Activated T-helper 1 cell treated with Interleukin-2 at 50 U/mL for 16 hours (primary cell): ENCODE data around the gene C3orf52.
"Not testable (repeated sequence)": the region's sequence is repeated elsewhere in the genome, so short reads cannot be mapped to it uniquely, and the experiment has no call there.

Experiments used
- DNase-seq: peaks from one replicate; pipeline ENCODE4 v3.0.0-alpha.2; 2020; ENCODE audit warnings: low read depth

Gene C3orf52, protein sequence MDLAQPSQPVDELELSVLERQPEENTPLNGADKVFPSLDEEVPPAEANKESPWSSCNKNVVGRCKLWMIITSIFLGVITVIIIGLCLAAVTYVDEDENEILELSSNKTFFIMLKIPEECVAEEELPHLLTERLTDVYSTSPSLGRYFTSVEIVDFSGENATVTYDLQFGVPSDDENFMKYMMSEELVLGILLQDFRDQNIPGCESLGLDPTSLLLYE

DNA sequence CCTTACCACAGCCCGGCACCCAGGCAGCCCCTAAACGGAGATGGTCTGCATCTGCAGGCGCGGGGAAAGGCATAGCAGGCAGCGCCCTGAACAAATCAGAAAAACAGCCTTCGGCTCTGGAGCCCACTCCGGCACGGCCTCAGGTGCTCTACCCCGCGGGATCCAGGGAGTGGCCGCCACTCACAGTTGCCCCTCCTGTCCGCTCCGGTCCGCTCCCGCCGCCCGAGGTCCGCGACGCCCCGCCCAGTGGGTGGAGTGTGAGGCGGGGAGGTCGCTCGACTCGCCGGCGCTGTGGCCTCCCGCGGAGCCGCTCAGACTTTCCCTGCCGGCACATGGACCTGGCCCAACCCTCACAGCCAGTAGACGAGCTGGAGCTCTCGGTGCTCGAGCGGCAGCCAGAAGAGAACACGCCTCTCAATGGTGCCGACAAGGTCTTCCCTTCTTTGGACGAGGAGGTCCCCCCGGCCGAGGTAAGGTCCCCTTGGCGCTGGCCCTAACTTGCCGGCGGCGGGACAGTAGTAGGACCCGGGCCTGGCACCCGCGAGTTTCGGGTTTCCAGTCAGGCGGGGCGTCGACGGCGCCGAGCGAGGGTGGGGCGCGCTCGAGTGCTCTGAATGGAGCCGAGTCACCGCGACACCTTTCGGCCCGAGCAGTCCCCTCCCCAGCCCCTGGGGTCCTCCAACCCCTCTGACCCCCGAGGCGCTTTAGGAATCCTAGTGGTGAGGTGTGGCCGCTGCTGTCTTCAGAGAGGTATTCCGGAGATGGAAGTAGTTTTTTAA is at the start of gene C3orf52:
TSS of gene C3orf52 (plus strand) at position 314 of the 779 bp plus-strand sequence. CDS start at position 333, 19 bp downstream.
- DNase-seq: peak; percentile 35

DNA sequence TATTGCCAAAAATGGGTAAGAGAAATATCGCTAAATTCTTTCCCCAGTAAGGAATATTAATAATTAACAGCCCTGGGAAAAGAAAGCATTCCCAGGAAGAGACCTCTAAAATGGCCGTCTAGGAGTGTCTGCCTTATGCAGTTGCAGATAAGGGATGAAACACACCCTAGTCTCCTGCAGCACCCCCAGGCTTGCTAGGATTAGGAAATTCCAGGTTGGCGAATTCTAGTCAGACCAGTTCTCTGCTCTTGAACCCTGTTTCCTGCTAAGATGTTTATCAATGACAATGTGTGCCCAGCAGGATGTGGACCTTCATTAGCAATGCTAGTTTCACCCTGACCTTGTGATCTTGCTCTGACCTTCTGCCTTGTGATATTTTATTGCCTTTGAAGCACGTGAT is 49.0 kb upstream of the C3orf52 start:
- not testable (repeated sequence) for DNase-seq

DNA sequence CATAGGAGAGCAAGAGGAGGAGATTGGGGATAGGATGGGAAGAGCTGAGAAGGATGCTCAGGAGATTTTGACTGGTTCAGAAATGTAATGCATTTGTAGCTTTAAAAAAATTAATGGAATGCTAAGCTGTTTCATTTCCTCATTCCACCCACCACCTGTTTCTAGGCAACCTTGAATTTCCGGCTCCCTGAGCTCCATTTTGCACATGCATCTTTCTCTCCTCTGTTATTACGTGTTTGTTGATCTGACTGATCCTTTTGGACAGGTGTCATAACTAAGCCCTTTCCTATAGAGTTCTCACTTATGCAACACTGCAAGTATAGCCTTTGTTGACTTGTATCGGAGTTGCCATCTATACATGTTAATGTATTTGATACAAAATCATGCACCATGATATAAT is 47.3 kb upstream of the C3orf52 start:
- no peak for DNase-seq

DNA sequence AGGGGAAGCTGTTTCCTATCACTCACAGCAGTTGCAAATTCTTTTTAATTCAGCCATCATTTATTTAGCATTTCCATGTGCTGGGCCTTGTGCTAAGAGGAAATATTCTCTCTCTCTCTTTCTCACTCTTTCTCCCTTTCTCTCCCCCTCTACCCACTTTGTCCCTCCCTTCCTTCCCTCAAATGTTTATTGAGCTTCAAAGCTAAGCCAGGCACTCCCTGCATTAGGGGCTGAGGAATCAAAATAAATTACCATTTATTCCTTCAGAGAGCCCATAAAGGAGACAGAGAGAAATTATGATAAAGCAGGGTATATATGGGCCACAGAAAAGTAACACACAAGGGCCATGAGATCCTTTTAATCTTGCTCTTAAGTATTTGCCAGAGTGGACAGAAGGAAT is 44.9 kb upstream of the C3orf52 start:
- no peak for DNase-seq

DNA sequence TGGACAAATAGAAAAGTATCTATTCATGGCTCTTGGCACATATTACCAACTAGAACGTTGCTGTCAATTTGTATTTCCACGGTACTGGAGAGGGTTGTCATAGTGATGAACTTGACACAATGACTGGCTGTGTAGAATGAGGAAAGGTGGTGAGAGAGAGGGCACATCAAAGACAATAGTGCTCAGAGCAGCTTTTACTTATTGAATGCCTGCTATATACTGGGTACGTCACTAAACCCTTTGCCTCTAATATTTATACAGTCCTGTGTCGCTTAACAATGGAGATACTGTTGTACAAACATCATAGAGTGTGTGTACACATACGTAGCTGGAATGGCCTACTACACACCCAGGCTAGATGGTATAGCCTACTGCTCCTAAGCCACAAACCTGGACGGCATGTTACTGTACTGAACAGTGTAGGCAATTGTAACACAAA is 43.3 kb upstream of the C3orf52 start:
- no peak for DNase-seq

DNA sequence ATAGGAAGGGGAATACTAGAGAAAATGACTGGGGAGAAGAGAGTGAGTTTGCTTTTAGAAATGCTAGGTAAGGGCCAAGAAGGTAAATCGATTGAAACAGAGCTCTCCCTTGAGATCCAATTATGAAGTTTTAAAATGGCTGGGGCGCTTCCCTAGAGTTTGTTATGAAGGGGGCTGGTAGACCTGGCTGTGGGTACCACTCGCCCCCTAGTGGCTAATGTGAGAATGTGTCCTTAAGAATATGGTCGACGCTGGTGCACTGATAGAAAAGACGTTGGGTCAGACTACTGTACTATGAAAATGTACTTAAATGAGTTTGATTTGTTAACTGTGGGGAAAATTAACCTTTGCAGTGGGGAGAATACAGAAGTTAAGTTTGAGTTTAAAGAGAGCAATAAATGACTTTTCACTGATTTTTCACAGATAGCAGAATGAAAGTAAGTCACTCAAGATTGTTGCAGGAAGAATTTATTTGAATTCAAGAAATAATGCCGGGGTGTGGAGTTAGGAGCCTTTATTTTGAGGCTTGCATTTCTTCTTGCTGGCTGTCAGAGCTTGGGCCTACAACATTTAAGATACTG is 42.5 kb upstream of the C3orf52 start:
- DNase-seq: peak; percentile 10

DNA sequence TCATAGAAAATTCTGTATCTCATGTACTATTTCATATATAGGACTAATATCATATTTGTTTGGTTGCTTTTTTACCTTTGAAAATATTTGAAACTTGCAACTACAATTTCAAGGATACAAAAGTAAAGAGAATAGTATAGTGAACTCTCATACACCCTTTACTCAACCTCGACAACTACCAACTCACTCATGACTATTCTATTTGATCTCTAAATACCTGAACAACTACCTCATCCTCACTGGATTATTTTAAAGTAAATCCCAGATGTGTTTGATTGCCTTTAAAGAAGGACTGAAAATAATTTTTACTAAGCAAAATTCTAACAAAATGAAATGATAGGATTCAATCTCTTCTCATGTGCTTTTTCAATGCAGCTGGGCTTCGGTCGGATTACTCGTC is 39.6 kb upstream of the C3orf52 start:
- no peak for DNase-seq

DNA sequence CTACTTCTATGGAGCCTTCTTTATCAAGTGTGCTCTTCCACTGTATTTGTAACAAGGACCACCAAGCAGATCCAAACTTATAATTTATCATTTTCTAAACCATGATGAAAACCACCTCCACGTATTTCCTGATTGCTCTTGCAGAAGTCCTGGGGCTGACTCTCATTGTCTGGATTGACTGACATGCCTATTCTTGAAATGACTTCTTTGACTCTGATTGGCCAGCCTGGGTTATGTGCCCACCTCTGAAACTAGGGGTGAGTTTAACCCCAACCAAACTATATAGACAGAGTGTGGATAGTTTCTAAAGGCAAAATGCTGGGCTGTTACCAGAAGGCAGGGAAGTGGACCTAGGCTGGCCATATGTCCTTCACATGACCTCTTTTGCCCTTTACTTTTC is 38.9 kb upstream of the C3orf52 start:
- DNase-seq: no peak

DNA sequence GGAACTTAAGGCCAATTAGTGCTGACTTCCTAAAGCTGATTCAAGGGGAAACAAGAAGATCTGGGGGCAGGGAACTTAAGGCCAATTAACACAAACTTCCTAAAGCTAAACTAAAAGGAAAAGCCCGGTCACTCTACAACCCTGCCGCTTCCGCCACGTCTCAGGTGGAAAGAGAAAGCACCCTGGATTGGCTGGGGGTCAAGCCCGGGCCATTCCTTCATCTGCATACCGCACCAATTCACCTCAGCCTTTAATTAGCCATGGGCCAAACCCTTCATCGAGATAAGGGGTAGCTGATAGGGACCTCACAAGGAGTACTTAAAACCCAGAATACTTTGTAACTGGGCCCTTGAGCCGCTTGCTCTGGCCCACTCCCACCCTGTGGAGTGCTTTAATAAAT is 37.3 kb upstream of the C3orf52 start:
- no peak for DNase-seq

DNA sequence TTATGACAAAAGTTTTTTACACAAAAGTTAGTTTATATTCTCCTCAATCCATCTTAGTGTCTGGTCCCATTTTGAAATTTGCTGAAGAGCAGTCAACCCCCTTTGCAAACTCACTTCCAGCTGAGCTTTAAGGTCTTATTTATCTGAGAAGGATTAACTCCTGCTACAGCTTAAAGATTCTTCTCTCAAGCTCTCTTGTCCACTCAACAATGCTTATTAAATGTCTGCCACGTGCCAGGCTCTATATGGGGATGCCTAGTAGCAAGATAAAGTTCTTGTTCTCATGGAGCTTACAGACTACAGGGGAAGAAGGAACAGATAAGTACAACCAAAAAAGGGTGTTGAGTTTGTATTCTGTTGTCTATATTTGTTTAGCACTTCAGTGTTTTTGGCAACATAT is 33.0 kb upstream of the C3orf52 start:
- DNase-seq: no peak

DNA sequence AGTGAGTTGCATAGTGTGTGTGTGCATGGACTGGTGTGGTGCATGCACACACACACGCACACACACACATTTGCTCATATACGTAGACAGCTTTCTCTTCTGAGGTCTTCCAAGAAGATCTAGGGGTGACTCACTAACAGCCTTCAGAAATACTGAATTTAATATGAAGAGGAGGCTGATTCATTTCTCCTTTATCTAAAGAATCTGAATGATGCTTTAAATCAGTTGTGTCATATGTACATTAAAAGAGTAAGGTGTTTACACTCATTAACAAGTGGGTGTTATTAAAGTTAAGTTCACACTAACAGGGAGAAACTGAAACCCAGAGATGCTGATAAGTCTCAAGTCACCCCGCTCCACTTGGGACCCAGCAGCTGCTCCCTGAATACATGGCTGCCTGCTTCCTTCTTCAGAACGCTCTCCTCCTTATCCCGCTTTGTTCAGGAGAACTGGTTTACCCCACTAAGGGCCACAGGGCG is 29.7 kb upstream of the C3orf52 start:
- DNase-seq: no peak

DNA sequence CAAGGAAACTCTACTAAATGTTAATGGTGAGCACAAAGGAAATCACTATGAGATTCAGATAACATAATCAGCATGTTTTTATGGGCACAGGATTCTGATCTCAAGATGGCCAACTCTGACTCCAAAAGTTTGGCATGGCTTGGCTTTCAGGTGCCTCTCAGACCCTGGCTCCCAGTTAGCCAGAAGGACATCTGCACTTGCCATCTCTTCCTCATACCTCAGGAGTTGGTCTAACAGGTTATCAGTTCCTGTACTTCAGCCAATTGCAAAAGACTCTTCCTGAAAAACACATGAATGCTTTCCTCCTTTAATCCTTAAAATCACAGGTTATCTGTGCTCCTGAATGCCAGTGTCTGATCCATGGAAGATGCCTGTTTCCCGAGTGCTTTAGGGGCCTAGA is 26.7 kb upstream of the C3orf52 start:
- no peak for DNase-seq

DNA sequence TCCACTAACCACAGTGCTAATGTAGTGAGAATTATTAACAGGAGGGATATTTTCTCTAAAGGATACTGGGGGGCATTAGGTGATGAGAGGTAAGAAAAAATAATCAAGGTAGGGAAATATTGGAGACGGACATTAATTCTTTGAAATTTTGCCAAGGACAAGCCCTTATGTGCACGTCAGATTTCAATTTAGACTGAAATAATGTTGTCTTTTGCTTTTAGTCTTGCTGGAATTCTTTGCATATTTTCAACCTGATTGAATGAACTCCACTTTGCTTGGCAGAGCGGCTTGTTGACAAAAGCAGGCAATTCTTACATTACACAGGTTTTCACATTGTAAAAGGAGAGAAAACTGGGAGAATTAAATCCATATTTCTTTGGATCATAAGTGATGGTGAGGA is 25.0 kb upstream of the C3orf52 start:
- DNase-seq: no peak

DNA sequence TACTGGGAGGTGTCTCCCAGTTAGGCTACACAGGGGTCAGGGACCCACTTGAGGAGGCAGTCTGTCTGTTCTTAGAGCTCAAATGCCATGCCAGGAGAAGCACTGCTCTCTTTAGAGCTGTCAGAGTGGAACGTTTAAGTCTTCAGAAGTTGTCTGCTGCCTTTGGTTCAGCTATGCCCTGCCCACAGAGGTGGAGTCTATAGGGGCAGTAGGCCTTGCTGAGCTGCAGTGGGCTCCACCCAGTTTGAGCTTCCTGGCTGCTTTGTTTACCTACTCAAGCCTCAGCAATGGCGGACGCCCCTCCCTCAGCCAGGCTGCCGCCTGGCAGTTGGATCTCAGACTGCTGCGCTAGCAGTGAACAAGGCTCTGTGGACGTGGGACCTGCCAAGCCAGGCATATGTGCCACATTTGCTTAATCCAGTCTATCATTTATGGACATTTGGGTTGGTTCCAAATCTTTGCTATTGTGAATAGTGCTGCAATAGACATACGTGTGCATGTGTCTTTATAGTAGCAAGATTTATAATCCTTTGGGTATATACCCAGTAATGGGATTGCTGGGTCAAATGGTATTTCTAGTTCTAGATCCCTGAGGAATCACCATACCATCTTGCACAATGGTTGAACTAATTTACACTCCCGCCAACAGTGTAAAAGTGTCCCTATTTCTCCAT is 13.7 kb upstream of the C3orf52 start:
- DNase-seq: peak; percentile 67

DNA sequence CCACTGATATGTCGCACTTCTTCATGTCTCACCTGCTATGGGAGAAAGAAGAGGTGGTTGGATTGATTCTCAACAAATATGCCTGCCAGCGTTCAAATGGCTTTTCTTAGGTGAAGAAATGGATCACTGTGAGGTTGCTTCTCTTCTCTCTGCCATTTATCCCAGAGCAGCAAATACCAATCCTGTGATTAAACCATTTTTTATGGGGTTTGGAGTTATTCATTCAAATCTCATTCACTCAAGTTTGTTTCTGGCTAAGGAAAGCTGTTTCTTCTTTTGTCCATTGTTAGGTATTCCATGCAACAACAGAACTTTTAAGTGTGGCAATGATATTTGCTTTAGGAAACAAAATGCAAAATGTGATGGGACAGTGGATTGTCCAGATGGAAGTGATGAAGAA is 12.2 kb upstream of the C3orf52 start:
- no peak for DNase-seq

DNA sequence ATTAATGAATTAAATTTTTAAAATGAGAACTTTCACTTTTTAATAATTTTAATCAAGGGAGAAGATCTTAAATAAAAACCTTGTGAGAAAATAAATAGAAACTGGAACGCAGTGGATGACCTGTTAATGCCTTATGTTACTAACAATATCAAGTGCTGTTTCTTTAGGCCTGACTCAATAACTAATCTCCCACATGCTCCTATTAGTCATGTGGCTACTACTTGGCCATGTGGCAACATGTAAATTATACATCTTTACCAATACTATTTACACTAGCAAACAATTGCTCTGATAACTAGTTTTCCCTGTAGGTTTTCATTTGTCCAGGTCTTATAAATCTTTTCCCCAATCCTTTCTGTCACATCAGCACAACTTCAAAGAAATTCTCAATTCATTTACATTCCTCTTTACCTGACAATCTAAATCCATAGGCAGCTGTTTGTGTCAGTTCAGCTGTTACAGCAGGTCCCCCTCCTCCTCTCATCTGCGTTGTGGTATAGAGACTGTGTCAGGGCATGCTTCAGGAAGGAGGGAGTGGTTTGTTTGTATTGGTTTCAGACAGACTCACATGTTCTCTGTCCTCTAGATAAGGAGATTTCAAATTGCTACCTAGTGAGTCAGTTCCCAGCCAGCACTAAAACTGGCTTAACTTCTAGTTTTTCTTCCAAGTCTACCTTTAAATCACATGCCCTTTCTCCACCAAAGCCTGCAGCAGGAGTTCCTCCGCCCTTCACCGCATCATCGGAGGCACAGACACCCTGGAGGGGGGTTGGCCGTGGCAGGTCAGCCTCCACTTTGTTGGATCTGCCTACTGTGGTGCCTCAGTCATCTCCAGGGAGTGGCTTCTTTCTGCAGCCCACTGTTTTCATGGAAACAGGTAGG is 11.3 kb upstream of the C3orf52 start:
- no peak for DNase-seq

DNA sequence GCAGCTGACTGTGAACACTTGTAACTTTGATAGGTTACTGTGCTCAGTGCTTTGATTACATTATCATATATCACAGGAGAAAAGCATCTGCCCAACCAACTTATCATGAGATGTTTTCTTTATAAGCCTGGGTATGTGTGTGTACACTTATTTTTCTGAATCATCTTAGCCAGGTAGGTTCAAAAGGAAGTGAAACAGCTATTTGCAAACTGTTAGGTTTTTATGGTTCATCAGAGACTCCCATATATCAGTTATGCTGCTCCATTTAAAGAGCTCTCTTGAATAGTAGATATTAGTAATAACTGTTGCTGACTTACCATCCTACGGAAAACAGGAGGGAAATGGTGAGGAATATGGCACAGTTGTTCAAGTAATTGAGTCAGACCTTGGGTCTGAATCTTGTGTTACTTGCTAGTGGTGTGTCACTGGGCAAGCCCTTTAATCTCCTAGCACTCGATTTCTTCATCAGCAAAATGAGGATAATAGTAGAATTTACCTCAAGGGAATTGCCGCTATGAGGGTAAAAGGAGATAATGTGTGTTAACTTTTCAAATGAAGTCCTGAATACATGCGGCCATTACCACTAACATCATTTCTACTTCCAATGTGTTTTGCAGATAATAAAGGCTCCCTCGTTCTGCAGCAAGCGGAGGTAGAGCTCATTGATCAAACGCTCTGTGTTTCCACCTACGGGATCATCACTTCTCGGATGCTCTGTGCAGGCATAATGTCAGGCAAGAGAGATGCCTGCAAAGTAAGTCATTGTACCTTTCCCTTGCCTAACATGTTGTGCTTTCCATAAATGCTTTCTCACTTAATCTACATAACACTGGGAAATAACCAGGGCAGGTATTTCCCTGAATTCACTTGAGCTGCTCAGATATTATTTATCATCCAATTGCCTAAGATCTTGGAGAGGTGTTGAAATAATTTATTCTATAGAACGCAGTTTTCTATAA is 7.8 kb upstream of the C3orf52 start:
- no peak for DNase-seq

DNA sequence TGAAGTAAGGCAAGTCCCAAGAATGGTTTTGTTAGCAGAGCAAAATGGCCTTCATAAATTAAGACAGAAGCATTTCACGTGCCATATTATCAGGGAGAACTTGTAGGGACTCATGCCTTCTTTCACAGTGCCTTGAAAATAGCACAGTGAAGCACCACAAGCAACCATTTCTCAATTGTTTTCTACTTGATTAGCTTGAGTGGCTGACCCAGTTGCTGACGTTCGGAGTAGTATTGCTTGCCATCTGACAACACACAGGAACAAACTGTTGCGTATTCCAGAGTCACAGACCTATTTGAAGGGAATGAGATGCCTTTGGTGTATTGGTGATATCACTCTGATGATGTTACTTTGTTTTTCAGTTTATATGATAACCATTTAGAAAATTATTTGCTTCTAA is 3.0 kb upstream of the C3orf52 start:
- DNase-seq: no peak

DNA sequence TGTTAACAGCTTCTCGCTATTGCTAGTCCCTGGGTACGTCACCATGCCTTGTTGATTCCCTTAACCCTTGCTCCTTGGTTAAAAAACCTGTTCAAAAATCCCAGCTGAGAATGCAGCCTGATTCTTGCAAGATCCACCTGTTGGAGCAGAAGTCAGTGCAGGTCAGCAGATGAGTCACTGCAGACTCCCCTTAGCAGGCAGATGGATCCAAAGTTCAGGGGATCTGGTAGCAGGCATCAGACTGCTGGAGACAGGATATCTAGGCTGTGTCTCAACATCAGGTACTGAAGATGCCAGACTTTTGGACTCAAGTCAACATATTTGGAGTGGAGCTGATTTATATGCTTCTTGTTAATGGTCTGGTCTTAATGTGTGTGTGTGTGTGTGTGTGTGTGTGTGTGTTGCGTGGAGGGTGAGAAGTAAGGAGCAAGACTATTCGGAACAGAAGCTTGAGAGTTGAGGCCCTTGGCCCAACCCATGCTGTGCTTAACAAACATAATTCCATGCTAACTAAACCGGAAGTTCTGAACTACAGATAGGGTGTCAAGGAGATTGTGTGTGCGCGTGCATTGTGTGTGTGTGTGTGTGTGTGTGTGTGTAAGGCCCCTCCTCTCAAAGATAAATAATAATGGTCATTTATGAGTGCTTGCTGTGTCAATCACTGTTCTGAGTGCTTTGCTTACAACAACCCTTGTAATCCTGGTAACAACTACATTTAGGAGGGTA is 1.0 kb upstream of the C3orf52 start:
- DNase-seq: no peak

DNA sequence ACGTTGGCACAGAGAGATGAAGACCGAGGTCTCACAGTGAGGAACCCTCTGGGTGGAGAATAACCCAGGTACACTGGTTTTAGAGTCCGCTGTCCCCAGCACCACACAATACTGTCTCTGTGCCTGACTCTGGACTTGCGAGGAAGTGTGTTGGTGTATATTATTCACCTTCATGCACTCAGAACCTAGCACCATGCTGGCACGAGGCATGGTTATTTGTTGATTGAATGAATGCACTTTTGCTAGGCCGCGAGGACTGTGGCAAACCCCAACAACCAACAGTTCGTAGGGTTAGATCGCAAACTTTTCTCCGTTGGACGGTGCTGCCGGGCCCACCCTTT is 484 bp upstream of the C3orf52 start:
- DNase-seq: no peak
